HG03064 (cell line): ENCODE data around the gene SRCIN1.
"Not testable (repeated sequence)": the region's sequence is repeated elsewhere in the genome, so short reads cannot be mapped to it uniquely, and the experiment has no call there.

Experiments used
- ATAC-seq: cut with Tn5 transposase; IDR thresholded peaks from one replicate; pipeline ENCODE4 v1.9.1; 2021; ENCODE audit warnings: low read depth; ENCODE audit not compliant: unreplicated experiment

The SRCIN1 gene

DNA sequence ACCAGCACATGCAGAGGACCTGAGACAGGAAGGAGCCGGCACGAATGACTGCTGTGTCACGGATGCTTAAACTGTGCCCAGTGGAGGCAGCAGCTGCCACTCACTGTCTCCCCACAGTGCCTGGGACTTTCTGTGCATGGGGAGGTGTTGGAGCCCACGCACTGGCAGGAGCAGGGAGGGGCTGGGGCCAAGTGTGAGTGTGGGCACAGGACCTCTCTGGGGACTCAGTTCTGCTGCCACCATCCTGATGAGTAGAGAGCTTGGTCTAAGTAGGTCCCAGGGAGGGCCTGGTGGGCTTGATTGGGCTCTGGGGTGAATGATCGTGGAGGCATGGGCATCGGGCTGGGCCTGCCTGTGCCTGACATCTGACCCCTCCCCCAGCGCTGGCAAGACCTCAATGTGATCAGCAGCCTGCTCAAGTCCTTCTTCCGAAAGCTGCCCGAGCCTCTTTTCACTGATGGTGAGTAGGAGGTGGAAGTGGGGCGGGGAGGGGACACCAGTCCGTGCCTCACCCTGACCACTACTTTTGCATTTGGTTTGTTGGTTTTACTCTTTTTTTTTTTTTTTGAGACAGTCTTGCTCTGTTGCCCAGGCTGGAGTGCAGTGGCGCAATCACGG is 120.0 kb downstream of the SRCIN1 start:
- ATAC-seq, result not testable (repeated sequence)

DNA sequence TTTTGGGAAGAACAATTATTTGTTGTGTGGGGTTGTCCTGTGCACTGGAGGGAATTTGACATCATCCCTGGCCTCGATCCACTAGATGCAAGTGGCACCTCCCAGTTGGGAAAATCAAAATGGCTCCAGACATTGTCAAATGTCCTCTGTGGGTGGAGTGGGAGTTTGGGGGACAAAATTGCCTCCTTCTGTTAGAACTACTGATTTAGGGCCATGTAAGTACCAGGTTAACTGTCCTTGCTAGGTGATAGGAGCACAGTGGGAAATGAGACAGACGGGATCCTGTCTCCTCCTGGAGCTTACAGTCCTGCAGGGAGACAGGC is 120.6 kb downstream of the SRCIN1 start:
- no peak for ATAC-seq

DNA sequence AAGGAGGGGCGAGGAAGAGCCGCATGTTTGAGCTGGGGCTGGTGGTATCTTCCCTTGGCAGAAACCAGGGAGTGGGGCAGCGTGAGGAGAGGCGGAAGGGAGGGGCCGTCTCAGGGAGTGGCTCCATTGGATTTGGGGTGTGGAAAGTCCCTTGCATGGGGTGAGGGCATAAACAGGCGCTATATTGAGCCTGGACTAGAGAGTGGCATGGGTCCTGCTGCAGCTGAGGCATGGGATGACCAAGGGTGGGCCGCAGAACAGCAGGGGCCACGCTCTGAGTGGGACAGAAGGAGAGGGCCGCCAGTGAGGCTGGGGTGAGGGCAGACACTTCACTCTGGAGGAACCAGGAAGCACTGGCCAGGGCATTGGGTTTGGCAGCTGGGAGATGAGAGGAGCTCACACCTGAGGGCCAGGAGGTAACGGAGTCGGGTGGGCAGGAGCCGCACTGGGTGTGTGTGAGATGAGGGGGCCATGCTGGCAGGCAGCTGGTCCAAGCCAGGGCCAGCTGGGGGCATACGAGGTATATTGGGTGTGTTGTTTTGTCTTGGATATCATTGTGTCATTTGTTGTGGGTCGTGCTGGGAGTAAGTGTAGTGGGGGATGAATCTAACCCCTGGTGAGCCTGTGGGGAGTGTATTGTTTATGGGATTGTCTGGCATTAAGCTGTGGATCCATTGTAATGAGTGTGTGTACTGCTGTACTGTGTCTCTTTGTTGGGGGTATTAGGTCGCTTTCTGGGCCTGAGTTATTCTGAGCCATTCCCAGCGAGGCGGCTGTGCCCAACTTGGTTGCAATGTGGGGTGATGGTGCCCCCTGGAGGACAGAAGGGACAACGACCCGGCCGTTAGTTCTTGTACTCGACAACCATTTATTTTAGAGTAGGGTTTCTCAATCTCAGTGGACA is 121.3 kb downstream of the SRCIN1 start:
- not testable (repeated sequence) for ATAC-seq

DNA sequence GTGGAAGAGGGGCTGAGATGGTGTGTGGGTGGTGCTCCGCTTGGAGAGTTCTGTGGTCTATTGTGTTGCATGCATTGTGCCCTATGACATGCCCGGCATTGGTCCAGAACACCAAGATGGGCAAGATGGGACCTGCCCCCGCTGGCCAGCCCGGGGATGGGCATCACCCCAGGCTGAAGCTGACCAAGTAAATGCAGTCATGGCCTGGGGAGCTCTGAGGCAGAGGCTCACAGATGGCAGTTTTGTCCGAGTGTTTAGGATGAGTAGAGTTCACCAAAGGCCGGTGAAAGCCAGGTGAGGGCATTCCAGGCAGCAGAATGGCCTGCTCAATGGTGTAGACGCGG is 123.1 kb downstream of the SRCIN1 start:
- not testable (repeated sequence) for ATAC-seq

DNA sequence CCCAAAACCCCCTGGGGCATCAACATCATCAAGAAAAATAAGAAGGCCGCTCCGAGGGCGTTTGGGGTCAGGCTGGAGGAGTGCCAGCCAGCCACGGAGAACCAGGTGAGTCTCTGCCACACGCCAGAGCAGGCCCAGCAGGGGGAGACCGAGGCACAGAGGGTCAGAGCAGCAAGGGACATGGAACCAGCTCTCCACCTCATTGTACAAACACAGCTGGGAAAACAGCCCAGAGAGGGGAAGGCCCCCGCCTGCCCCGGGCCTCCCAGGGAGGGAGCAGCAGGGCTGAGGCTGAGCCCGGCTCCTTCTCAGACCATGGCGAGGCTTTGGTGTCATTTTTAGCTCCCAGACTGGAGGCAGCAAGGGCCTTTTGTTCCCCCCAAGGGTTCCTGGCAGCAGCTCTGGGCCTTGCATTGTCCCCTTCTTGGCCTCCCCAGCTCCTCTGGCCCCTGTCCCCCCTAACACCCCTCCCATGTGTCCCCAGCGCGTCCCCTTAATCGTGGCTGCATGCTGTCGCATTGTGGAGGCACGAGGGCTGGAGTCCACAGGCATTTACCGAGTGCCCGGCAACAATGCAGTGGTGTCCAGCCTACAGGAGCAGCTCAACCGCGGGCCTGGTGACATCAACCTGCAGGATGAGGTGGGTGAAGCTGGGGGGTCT is 123.6 kb downstream of the SRCIN1 start:
- not testable (repeated sequence) for ATAC-seq
